PC-3 (cell line): ENCODE data around the gene OVAAL. TPM values are rescaled to one million over a fixed set of nuclear protein-coding genes. Genes with fewer than 3 reads are reported as not detected.

ENCODE experiments used
- ATAC-seq: fragments of 200-7000 bp; cut with Tn5 transposase; 2 replicates; pipeline ENCODE4 v1.9.1; 2020; ENCODE audit warnings: mild to moderate bottlenecking, moderate library complexity
- BruUV-seq: library from RNA; stranded (reverse); fragments of 400-500 nt; replicated peaks from 2 replicates; lab custom pipeline; 2021; lab: Mats Ljungman, UMichigan
- CTCF ChIA-PET: fragments of 300-600 bp; sonication (Branson Sonifier 250); formaldehyde crosslinking; loops from one replicate; lab custom pipeline; 2022; ENCODE audit warnings: antibody characterized with exemption; lab: Charles Lee
- POLR2A ChIA-PET: fragments of 300-600 bp; sonication (Branson Sonifier 250); formaldehyde crosslinking; loops from one replicate; lab custom pipeline; 2022; ENCODE audit warnings: antibody characterized with exemption; ENCODE audit not compliant: unreplicated experiment; lab: Charles Lee
- DNase-seq: peaks from one replicate; pipeline ENCODE4 v3.0.0-alpha.2; 2015
- H2AFZ ChIP-seq: fragments of 300-600 bp; sonication (generic); 2 replicates; pipeline ENCODE4 v1.6.0; 2016; ENCODE audit warnings: antibody characterized with exemption, low read length
- H3F3A ChIP-seq: fragments of 300-600 bp; sonication (generic); one replicate; pipeline ENCODE4 v1.6.0; 2017; ENCODE audit warnings: antibody characterized with exemption, low read length, control low read depth, mild to moderate bottlenecking; ENCODE audit not compliant: unreplicated experiment
- H3K27ac ChIP-seq: fragments of 300-600 bp; sonication (generic); 2 replicates; pipeline ENCODE4 v1.5.1; 2016; ENCODE audit warnings: mild to moderate bottlenecking, low read length
- H3K27me3 ChIP-seq: fragments of 300-600 bp; sonication (generic); 2 replicates; pipeline ENCODE4 v1.6.1; 2016; ENCODE audit warnings: low read length, mixed read lengths
- H3K36me3 ChIP-seq: fragments of 300-600 bp; sonication (generic); 2 replicates; pipeline ENCODE4 v1.6.1; 2016; ENCODE audit warnings: low read depth, mixed run types, low read length, mixed read lengths
- H3K4me1 ChIP-seq: fragments of 300-600 bp; sonication (generic); 2 replicates; pipeline ENCODE4 v1.5.1; 2016; ENCODE audit warnings: low read length; ENCODE audit not compliant: insufficient read depth
- H3K4me2 ChIP-seq: fragments of 300-600 bp; sonication (generic); 2 replicates; pipeline ENCODE4 v1.6.0; 2016; ENCODE audit warnings: low read length
- H3K4me3 ChIP-seq: fragments of 300-600 bp; sonication (generic); 2 replicates; pipeline ENCODE4 v1.5.1; 2016; ENCODE audit warnings: mild to moderate bottlenecking, low read length, mixed read lengths
- H3K79me2 ChIP-seq: fragments of 300-600 bp; sonication (generic); 2 replicates; pipeline ENCODE4 v1.6.1; 2017; ENCODE audit warnings: low read length, mixed read lengths
- H3K9ac ChIP-seq: fragments of 300-600 bp; sonication (generic); 2 replicates; pipeline ENCODE4 v1.6.0; 2016; ENCODE audit warnings: mild to moderate bottlenecking, low read length
- H3K9me2 ChIP-seq: fragments of 300-600 bp; sonication (generic); replicated peaks from 2 replicates; pipeline ENCODE4 v1.6.1; 2016; ENCODE audit warnings: mixed run types, low read length, mixed read lengths
- H3K9me3 ChIP-seq: fragments of 300-600 bp; sonication (generic); 2 replicates; pipeline ENCODE4 v1.6.1; 2016; ENCODE audit warnings: low read length, mixed read lengths
- H4K20me1 ChIP-seq: fragments of 300-600 bp; sonication (generic); 2 replicates; pipeline ENCODE4 v1.6.1; 2016; ENCODE audit warnings: low read length, mixed read lengths
- CTCF ChIP-seq: fragments of 300-600 bp; sonication (generic); conservative IDR thresholded peaks from 2 replicates; pipeline ENCODE4 v1.5.1; 2017; ENCODE audit warnings: antibody characterized with exemption, low read depth, mild to moderate bottlenecking, low read length
- EZH2 ChIP-seq: fragments of 300-600 bp; sonication (generic); IDR thresholded peaks from one replicate; pipeline ENCODE4 v1.6.1; 2017; ENCODE audit warnings: antibody characterized with exemption, mild to moderate bottlenecking, low read length; ENCODE audit not compliant: unreplicated experiment
- EZH2phosphoT487 ChIP-seq: fragments of 300-600 bp; sonication (generic); IDR thresholded peaks from 2 replicates; pipeline ENCODE4 v1.6.1; 2018; ENCODE audit warnings: mild to moderate bottlenecking, antibody characterized with exemption, low read length, borderline replicate concordance
- intact Hi-C: fragments of 100-400 bp; cut with micrococcal nuclease; formaldehyde crosslinking; loops from 2 replicates; pipeline ENCODE4 v1.9.0; 2023
- total RNA-seq: library from RNA; depleted of rRNA; stranded (reverse); fragments of >200 nt; gene quantifications from 2 replicates; pipeline ENCODE4 v1.2.3, GENCODE V29; 2014

Gene OVAAL
- total RNA-seq, 1 experiment from 2014 or later = not detected

- DNase-seq (no peak), ATAC-seq (peak; percentile 67)
- peak overlapping the region; percentile 50 for H2AFZ ChIP-seq
- no peaks in the 10 kb centered on the region for H3K79me2 ChIP-seq
- no peak overlapping the region for H3K4me2 ChIP-seq
- H3K27me3 ChIP-seq = no peaks in the 10 kb centered on the region
- no peak overlapping the region for H3K9ac ChIP-seq
- no peaks in the 10 kb centered on the region for H3K9me3 ChIP-seq
- intact Hi-C loops = no loop called here
- no peaks in the 10 kb centered on the region for H3K36me3 ChIP-seq
- no TSS peak for BruUV-seq
- 0 out of 2 replicates have a peak, but pooled peaks cover 9% of the 10 kb centered on the region for H3K4me1 ChIP-seq
- H3K27ac ChIP-seq = no peak overlapping the region
- H4K20me1 ChIP-seq = no peaks in the 10 kb centered on the region
- TF ChIP-seq EZH2phosphoT487 (no peak), EZH2 (no peak), CTCF (no peak)
- no peaks in the 10 kb centered on the region for H3F3A ChIP-seq
- H3K4me3 ChIP-seq = no peak overlapping the region
- no peaks in the 10 kb centered on the region for H3K9me2 ChIP-seq
- ChIA-PET CTCF (no interaction called here), POLR2A (no interaction called here)
Observed at GRCh38 chr1:180563026-180563827, 4.5 kb downstream of the OVAAL start.

- BruUV-seq = no TSS peak
- H3K9me3 ChIP-seq = no peaks in the 10 kb centered on the region
- no peak overlapping the region for H2AFZ ChIP-seq
- no peak overlapping the region for H3K4me2 ChIP-seq
- POLR2A ChIA-PET = no interaction called here
- DNase-seq (no peak), ATAC-seq (no peak)
- H3K27me3 ChIP-seq = no peaks in the 10 kb centered on the region
- H3K4me1 ChIP-seq = 0 out of 2 replicates have a peak, but pooled peaks cover 9% of the 10 kb centered on the region
- intact Hi-C loops = no loop called here
- H3K9me2 ChIP-seq = no peaks in the 10 kb centered on the region
- H3K9ac ChIP-seq = no peak overlapping the region
- no peak overlapping the region for H3K27ac ChIP-seq
- no peaks in the 10 kb centered on the region for H4K20me1 ChIP-seq
- TF ChIP-seq CTCF (no peak), EZH2 (no peak), EZH2phosphoT487 (no peak)
- no peaks in the 10 kb centered on the region for H3K79me2 ChIP-seq
- H3K4me3 ChIP-seq = no peak overlapping the region
- CTCF ChIA-PET = no interaction called here
- H3K36me3 ChIP-seq = no peaks in the 10 kb centered on the region
- H3F3A ChIP-seq = no peaks in the 10 kb centered on the region
Observed at GRCh38 chr1:180565121-180565871, 6.5 kb downstream of the OVAAL start.

GRCh38 chr1:180566026-180566425, 7.3 kb downstream of the OVAAL start:
- no peak overlapping the region for H3K4me2 ChIP-seq

More at GRCh38 chr1:180566026-180566425, 7.3 kb downstream of the OVAAL start:
- no peak for TF ChIP-seq CTCF
- no peak for TF ChIP-seq EZH2
- TF ChIP-seq EZH2phosphoT487 = no peak
- no peak overlapping the region for H3K27ac ChIP-seq
- 0 out of 2 replicates have a peak, but pooled peaks cover 9% of the 10 kb centered on the region for H3K4me1 ChIP-seq
- H3K36me3 ChIP-seq = no peaks in the 10 kb centered on the region
- H3F3A ChIP-seq = no peaks in the 10 kb centered on the region
- ChIA-PET POLR2A (no interaction called here), CTCF (no interaction called here)
- H4K20me1 ChIP-seq = no peaks in the 10 kb centered on the region
- DNase-seq = no peak
- intact Hi-C loops = no loop called here
- H3K9ac ChIP-seq = no peak overlapping the region
- no peaks in the 10 kb centered on the region for H3K27me3 ChIP-seq
- H2AFZ ChIP-seq = no peak overlapping the region
- no peak overlapping the region for H3K4me3 ChIP-seq
- no TSS peak for BruUV-seq
- H3K9me3 ChIP-seq = no peaks in the 10 kb centered on the region
- no peaks in the 10 kb centered on the region for H3K9me2 ChIP-seq
- no peaks in the 10 kb centered on the region for H3K79me2 ChIP-seq
- ATAC-seq = no peak
